Tibial nerve (tissue), 4 donors: ENCODE measurements around the gene SH3GL3. TPM values are rescaled to one million over a fixed set of nuclear protein-coding genes. Genes with fewer than 3 reads are reported as not detected.
A peak's percentile ranks its signal among the peaks of the same experiment; 100 is the strongest.

Experiments used
- DNase-seq, 2 donors: peaks; one replicate each; pipeline ENCODE4 v3.0.0-alpha.2; 2019; ENCODE audit warnings: low spot score in 2 of 2
- H3K27ac ChIP-seq, 4 donors: fragments of 200-600 bp; sonication (generic) in 3 of 4; one replicate each; pipeline ENCODE4 v1.5.1; 2017 to 2019; ENCODE audit warnings: mild to moderate bottlenecking in 1 of 4
- H3K27me3 ChIP-seq, 2 donors: fragments of 200-600 bp; sonication (generic) in 1 of 2; one replicate each; pipeline versions ENCODE4 v1.5.1 to v1.6.0; 2017 to 2019
- H3K36me3 ChIP-seq, 3 donors: fragments of 200-600 bp; sonication (generic); one replicate each; pipeline ENCODE4 v1.5.1; 2018 to 2019
- H3K4me1 ChIP-seq, 4 donors: fragments of 200-600 bp; sonication (generic) in 3 of 4; one replicate each; pipeline ENCODE4 v1.5.1; 2017 to 2019
- H3K4me3 ChIP-seq, 4 donors: fragments of 200-600 bp; sonication (generic) in 3 of 4; one replicate each; pipeline ENCODE4 v1.5.1; 2017 to 2019; ENCODE audit warnings: mild to moderate bottlenecking in 1 of 4, moderate library complexity in 1 of 4
- H3K9me3 ChIP-seq, 4 donors: fragments of 200-600 bp; sonication (generic) in 3 of 4; one replicate each; pipeline ENCODE4 v1.5.1; 2017 to 2019
- EP300 ChIP-seq, 2 donors: sonication (generic); formaldehyde crosslinking; IDR thresholded peaks; one replicate each; pipeline ENCODE4 v1.6.1; 2017; ENCODE audit warnings: antibody characterized with exemption in 2 of 2, mild to moderate bottlenecking in 1 of 2
- POLR2A ChIP-seq, 2 donors: fragments of 450-650 bp; IDR thresholded peaks; one replicate each; pipeline ENCODE4 v1.6.1; 2017; ENCODE audit warnings: antibody characterized with exemption in 2 of 2, mild to moderate bottlenecking in 2 of 2, moderate library complexity in 2 of 2
- WGBS, 2 donors: methylation state at CpG; one replicate each; pipeline ENCODE4 v1.1.5; 2018; 5-methylcytosine and 5-hydroxymethylcytosine counted together
- total RNA-seq, 4 donors: library from RNA; depleted of rRNA; stranded (reverse); fragments of >200 nt; gene quantifications; one replicate each; pipeline ENCODE4 v1.1.0, GENCODE V29; 2016
- TF ChIP-seq, protein P1 (sequence below), 5 experiments: fragments of 200-600 bp in 3 of 5; fragments of 450-650 bp in 2 of 5; sonication (generic) in 3 of 5; IDR thresholded peaks; one replicate each; pipeline ENCODE4 v1.5.1; 2016 to 2019; ENCODE audit warnings: antibody characterized with exemption in 5 of 5, mild to moderate bottlenecking in 3 of 5, moderate library complexity in 2 of 5

The SH3GL3 gene
- total RNA-seq, 4 donors from 2014 or later: 1.5 to 3.7 (median 3.1) TPM; not detected in 1

DNA sequence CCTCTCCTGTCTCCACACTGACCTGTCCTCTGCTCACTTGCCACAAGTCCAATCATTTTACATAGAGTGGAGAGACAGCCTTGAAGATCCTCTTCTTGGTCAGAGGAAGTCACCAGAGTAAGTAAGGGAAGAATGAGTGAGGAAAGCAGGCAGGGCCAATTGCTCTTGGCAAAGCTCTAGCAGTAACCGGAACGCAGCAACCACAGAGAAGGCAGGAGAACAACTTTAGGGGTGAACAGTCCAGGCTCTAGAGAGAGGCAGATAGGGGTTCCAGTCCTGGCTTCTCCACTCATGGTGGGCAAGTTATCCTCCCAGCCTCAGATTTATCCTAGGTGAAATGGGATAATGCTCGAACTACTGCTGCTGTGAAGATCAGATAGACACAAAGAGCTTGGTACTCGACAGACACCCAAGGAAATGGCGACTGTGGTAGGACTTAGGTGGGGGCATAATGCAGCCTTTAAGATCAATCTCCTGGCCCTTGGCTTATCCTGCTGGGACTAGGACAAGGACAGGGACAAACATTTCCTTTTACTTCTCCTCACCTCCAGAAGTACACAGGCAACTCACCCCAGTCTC is 205.6 kb downstream of the SH3GL3 start:
- 85 to 89% methylated on average over 5 of the region's 5 CpGs for WGBS, 2 donors
- TF ChIP-seq EP300 (IDR thresholded peaks at IDR 0.05): no peak
- TF ChIP-seq, protein P1, sequence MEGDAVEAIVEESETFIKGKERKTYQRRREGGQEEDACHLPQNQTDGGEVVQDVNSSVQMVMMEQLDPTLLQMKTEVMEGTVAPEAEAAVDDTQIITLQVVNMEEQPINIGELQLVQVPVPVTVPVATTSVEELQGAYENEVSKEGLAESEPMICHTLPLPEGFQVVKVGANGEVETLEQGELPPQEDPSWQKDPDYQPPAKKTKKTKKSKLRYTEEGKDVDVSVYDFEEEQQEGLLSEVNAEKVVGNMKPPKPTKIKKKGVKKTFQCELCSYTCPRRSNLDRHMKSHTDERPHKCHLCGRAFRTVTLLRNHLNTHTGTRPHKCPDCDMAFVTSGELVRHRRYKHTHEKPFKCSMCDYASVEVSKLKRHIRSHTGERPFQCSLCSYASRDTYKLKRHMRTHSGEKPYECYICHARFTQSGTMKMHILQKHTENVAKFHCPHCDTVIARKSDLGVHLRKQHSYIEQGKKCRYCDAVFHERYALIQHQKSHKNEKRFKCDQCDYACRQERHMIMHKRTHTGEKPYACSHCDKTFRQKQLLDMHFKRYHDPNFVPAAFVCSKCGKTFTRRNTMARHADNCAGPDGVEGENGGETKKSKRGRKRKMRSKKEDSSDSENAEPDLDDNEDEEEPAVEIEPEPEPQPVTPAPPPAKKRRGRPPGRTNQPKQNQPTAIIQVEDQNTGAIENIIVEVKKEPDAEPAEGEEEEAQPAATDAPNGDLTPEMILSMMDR (IDR thresholded peaks at IDR 0.05): no peak
- no peak for TF ChIP-seq POLR2A (IDR thresholded peaks at IDR 0.05)
- Histone ChIP-seq H3K27ac (peak overlapping the region in 1 of 4 donors; percentile 71), H3K9me3 (peaks cover 0 to 9% (median 0%) of the 10 kb centered on the region in 4 donors), H3K27me3 (peaks cover 0 to 17% of the 10 kb centered on the region in 2 donors), H3K4me1 (peaks cover 0 to 33% (median 3%) of the 10 kb centered on the region in 4 donors), H3K36me3 (no peaks in the 10 kb centered on the region), H3K4me3 (no peak overlapping the region)
- no peak for DNase-seq

DNA sequence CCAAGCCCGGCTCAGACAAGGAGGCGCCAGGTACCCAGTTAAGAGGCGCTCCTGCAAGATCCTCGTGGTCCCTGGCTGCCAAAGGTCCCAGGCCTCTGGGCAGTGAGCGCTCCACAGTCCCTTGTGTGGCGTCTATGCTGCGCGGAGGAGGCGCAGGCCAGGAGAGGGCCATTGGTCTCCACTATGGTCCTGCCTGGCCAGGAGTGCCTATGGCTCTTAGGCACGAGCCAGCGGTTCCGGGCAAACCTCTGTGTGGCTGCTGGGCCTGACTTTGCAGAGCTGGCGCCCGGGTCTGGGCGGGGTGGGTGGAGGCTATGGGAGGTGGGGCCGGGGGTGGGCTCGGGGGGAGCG is 206.1 kb downstream of the SH3GL3 start:
- peaks cover 0 to 34% (median 3%) of the 10 kb centered on the region in 4 donors for H3K4me1 ChIP-seq

DNA sequence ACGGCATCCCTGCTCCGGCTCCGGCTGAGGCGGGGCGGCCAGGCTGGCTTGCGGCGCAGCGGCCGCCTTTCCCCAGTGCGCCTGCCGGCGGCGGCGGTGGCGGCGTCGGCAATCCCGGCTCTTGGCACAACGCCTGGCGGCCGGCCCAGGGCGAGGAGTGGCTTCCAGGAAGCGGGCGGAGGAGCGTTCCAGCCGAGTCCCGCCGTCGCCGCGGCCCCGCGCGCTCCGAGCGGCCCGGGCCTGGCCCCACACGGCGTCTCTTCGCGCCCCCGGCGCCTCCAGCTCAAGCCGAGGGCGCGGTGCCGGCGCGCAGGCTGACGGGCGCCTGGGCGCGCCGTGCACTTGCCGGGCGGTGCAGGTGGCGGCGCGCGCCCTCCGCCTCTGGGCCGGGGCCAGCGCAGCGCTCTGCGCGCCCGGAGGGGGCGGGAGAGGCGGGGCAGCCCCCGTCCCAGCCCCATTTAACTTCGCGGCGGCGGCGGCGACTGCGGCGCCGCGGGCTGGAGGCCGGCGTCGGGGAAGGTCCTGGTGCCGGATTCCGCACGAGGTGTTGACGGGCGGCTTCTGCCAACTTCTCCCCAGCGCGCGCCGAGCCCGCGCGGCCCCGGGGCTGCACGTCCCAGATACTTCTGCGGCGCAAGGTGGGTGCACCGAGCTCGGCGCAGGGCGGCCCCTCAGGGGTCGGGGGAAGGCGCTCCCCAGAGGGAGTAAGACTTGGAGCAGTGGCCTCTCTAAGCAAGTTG is 206.7 kb downstream of the SH3GL3 start, which contains the start of gene ADAMTSL3:
ADAMTSL3 (plus strand) TSS at position 485 of the 740 bp plus-strand sequence. CDS start 1,639 bp downstream, outside the sequence.
- Histone ChIP-seq H3K27me3 (peaks cover 0 to 17% of the 10 kb centered on the region in 2 donors), H3K9me3 (peaks cover 0 to 5% (median 0%) of the 10 kb centered on the region in 4 donors), H3K4me3 (peak within 1 kb of the TSS; percentile 31 to 53 (median 40)), H3K36me3 (no peaks in the 10 kb centered on the region), H3K27ac (peak within 1 kb of the TSS in 2 of 4 donors; percentile 48 to 71), H3K4me1 (peaks cover 0 to 39% (median 3%) of the 10 kb centered on the region in 4 donors)
- WGBS, 2 donors: 1% methylated on average over 21 to 72 of the region's 105 CpGs
- peak in 1 of 2 donors; percentile 59 for DNase-seq
- TF ChIP-seq, protein P1 (IDR thresholded peaks at IDR 0.05): peak in 1 of 5 experiments; percentile 25
- no peak for TF ChIP-seq POLR2A (IDR thresholded peaks at IDR 0.05)
- TF ChIP-seq EP300 (IDR thresholded peaks at IDR 0.05): peak in 1 of 2 donors; percentile 22

More for the DNA sequence above, 206.1 kb downstream of the SH3GL3 start:
- 38 to 41% methylated on average over 12 to 14 of the region's 18 CpGs for WGBS, 2 donors
- Histone ChIP-seq H3K27ac (peak overlapping the region in 1 of 4 donors; percentile 71), H3K36me3 (no peaks in the 10 kb centered on the region), H3K27me3 (peaks cover 0 to 17% of the 10 kb centered on the region in 2 donors), H3K9me3 (peaks cover 0 to 8% (median 0%) of the 10 kb centered on the region in 4 donors), H3K4me3 (peak overlapping the region in 2 of 4 donors; percentile 39 to 53)
- no peak for TF ChIP-seq EP300 (IDR thresholded peaks at IDR 0.05)
- TF ChIP-seq, protein P1 (IDR thresholded peaks at IDR 0.05): no peak
- TF ChIP-seq POLR2A (IDR thresholded peaks at IDR 0.05): no peak
- DNase-seq: no peak

DNA sequence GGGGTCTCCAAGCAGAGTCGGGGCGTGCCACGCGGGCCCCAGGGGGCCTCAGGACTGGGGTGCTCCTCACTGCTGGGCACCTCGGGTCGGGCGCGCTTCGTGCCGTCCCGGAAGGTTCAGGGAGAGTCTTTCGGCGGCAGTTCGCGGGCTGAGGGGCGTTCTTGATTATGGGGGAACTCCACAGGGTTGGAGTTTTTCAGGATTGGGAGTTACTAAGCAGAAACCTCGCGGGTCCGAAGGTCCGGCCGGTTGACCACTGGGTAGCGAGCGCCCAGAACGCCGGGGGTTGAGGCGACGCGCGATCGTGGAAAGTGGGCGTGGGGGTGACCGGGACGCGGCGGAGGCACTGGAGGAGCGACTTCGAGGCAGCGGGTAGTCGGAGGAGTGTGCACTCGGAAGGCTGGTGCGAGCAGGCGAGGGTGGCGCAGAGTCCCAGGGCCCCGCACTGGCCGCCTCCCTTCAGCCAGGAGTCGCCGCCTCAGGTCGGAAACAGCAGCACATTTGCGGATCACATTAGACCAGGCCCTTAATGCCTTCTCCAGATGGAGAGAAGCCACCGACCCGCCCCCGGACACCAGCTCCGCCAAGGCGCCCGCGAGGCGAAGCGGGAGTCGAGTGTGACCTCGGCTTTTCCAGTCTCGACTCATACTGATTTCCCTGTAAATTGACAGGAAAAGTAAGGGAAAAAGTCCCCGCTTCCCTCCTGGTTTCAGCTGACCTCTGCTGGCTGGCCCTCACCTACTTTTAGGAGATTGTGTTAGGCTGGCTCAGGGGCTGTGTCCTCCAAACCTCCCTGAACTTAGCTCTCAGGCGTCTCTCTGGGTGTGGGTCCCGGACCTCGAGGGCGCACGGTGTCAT is 207.5 kb downstream of the SH3GL3 start:
- peaks cover 0 to 5% (median 0%) of the 10 kb centered on the region in 4 donors for H3K9me3 ChIP-seq
- peak overlapping the region in 2 of 4 donors; percentile 48 to 71 for H3K27ac ChIP-seq
- H3K27me3 ChIP-seq: peaks cover 0 to 17% of the 10 kb centered on the region in 2 donors
- H3K36me3 ChIP-seq: no peaks in the 10 kb centered on the region
- H3K4me1 ChIP-seq: peaks cover 0 to 45% (median 3%) of the 10 kb centered on the region in 4 donors
- 14 to 17% methylated on average over 44 to 46 of the region's 67 CpGs for WGBS, 2 donors
- no peak for DNase-seq
- peak overlapping the region; percentile 31 to 53 (median 40) for H3K4me3 ChIP-seq
- TF ChIP-seq EP300 (IDR thresholded peaks at IDR 0.05) (no peak), POLR2A (IDR thresholded peaks at IDR 0.05) (no peak)
- TF ChIP-seq, protein P1 (IDR thresholded peaks at IDR 0.05): no peak
